ENCODE results near the gene SINHCAF.

Gene SINHCAF

DNA sequence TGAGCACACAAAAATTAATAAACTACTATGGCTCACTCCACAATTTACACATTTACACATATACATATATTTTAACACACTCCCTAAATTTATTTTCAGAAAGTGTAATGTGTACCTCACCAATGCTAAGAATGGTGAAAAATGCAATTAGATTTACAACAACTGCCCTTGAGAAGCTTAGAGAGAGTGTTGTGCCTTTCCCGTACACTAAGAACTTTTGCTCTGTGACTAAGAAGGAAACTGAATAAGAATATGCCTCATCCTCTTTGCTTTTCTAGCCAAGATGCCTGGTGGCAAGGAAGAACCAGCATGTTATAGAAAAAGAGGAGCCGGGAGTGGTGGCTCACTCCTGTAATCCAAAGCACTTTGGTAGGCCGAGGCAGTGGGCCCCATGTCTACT is 62.3 kb downstream of the SINHCAF start:
- TF ChIP-seq, protein P1, sequence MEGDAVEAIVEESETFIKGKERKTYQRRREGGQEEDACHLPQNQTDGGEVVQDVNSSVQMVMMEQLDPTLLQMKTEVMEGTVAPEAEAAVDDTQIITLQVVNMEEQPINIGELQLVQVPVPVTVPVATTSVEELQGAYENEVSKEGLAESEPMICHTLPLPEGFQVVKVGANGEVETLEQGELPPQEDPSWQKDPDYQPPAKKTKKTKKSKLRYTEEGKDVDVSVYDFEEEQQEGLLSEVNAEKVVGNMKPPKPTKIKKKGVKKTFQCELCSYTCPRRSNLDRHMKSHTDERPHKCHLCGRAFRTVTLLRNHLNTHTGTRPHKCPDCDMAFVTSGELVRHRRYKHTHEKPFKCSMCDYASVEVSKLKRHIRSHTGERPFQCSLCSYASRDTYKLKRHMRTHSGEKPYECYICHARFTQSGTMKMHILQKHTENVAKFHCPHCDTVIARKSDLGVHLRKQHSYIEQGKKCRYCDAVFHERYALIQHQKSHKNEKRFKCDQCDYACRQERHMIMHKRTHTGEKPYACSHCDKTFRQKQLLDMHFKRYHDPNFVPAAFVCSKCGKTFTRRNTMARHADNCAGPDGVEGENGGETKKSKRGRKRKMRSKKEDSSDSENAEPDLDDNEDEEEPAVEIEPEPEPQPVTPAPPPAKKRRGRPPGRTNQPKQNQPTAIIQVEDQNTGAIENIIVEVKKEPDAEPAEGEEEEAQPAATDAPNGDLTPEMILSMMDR (IDR thresholded peaks at IDR 0.05), result no peak

DNA sequence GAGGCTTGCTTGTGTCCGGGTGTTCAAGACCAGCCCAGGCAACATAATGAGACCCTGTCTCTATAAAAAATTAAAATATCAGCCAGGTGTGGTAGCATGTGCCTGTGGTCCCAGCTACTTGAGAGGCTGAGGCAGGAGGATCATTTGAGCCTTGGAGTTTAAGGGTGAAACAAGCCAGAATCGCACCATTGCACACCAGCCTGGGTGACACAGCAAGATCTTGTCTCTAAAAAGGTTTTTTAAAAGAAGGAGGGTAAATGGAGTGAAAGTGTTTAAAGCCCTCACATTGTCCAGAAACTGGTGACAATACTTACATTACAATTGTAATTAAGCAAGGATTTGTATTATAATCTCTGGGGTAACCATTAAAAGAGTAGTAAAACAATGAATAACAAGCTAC is 64.2 kb downstream of the SINHCAF start:
- TF ChIP-seq, protein P1 (IDR thresholded peaks at IDR 0.05), result no peak

DNA sequence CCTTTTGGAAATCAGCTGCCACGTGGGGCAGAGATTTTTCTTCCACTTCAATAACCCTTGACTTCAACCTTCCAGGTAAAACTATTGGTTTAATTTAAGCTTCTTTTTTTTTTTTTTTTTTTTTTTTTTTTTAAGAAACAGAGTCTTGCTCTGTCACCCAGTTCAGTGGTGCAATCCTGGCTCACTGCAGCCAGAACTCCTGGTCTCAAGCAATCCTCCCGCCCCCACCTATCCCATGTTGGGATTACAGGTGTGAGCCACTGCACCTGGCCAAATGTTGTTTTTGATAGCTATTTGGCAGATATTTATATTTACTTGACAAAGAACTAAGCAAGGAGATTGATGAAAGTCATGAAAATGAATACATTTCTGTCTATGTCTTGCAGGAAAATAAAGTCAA is 65.1 kb downstream of the SINHCAF start:
- TF ChIP-seq, protein P1 (IDR thresholded peaks at IDR 0.05), result no peak

DNA sequence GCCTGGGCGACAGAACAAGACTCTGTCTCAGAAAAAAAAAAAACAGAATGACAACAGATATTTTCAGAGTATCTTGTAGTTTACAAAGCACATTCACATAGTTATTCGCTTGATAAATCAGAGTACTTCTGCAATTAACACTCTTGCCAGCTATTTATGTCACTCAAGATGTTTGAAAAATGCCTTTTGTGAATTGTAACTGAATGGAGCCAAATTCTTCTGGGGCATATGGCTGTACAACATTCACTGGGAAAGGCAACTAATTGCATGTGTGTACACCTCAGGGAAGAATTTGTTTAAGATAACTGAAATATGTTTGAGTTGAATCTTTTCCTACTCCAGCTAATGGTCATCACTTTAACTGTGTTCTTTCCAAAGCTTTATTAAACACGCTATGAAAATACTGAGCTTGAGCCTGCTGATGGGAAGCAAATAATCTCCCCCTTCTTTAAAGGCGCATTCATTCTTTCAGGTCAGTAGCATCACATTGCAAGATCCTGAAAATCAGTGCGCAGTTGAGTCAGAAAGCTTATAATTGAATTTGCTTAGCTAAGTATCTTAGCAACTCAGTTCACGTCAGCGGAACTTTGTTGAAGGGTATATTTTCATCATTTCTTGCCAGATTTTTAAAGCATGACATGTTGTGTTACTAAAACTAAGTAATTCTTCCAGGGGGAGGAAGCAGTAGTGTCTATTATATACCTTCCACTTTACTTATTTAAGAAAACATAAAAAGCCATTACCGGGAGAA is 66.6 kb downstream of the SINHCAF start:
- TF ChIP-seq, protein P1 (IDR thresholded peaks at IDR 0.05), result no peak

DNA sequence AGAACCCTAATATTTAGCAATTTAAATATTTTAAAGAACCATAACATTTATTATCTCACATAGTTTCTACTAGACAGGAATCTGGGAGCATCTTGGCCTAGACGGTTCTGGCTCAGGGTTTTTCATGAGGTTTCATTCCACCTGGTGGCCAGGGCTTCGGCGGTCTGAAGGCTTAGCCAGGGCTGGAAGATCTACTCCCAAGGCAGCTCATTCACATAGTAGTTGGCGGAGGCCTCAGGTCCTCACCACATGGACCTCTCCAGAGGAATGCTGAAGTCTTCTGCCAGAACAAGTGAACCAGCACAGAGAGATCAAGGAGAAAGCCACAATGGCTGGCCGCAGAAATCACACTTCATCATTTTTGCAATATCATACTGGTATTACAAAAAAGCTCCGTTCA is 68.2 kb downstream of the SINHCAF start:
- TF ChIP-seq, protein P1 (IDR thresholded peaks at IDR 0.05), result no peak

DNA sequence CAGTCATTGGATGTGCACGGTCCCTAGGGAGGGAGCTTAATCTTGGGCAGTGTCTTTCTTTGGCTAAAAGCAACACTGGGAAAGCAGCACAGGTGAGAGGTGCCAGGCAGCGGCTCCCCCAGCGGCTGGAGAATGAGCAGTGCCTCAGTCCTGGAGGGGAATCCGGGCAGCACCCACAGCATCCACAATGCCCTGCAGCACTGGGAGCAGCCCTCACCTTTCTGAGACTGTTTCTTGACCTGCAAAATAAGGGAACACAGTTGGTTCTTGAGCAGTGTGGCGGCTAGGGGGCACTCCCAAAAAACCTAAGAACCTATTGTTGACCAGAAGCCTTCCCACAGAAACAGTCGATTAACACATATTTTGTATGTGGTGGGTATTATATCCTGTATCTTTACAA is 75.8 kb downstream of the SINHCAF start:
- TF ChIP-seq, protein P1 (IDR thresholded peaks at IDR 0.05), result no peak

DNA sequence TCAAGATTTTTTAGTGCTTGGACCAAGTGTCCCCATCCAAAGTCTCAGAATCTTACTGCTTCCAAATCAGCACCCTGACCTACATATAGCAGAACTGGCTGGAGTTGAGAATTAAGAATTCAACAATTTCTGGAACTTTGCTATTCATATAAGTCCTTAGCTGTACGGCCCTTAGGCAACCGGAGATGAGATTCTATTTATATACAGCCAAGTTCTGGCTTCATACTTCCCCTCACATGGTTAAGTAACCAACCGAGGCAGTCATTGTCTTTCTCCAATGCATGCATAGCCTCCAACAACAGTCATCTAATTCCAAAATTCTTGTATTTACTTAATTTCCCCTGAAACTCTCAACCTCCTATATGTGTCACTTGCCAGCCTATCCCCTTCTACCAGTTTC is 76.6 kb downstream of the SINHCAF start:
- TF ChIP-seq, protein P1 (IDR thresholded peaks at IDR 0.05), result no peak

DNA sequence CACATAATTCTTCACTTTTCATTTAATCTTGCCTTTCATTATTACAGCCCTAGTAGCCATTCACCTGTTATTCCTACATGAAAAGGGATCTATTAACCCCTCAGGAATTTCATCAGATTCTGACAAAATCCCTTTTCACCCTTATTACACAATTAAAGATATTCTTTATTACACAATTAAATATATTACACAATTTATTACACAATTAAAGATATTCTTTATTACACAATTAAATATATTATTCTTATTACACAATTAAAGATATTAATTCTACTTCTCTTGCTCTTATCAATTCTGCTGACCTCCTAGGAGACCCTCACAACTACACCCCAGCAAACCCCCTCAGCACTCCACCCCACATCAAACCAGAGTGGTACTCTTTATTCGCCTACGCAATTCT is 77.1 kb downstream of the SINHCAF start:
- TF ChIP-seq, protein P1 (IDR thresholded peaks at IDR 0.05), result no peak
